IPS DF 4.7 (cell line): ENCODE measurements around the gene ZNF599.
A peak's percentile ranks its signal among the peaks of the same experiment; 100 is the strongest.
"Not testable (repeated sequence)": the region's sequence is repeated elsewhere in the genome, so short reads cannot be mapped to it uniquely, and the experiment has no call there.

Experiments used
- DNase-seq: peaks from one replicate; pipeline ENCODE4 v3.0.0-alpha.2; 2013; ENCODE audit warnings: low spot score; ENCODE audit errors: extremely low read depth

The ZNF599 gene

DNA sequence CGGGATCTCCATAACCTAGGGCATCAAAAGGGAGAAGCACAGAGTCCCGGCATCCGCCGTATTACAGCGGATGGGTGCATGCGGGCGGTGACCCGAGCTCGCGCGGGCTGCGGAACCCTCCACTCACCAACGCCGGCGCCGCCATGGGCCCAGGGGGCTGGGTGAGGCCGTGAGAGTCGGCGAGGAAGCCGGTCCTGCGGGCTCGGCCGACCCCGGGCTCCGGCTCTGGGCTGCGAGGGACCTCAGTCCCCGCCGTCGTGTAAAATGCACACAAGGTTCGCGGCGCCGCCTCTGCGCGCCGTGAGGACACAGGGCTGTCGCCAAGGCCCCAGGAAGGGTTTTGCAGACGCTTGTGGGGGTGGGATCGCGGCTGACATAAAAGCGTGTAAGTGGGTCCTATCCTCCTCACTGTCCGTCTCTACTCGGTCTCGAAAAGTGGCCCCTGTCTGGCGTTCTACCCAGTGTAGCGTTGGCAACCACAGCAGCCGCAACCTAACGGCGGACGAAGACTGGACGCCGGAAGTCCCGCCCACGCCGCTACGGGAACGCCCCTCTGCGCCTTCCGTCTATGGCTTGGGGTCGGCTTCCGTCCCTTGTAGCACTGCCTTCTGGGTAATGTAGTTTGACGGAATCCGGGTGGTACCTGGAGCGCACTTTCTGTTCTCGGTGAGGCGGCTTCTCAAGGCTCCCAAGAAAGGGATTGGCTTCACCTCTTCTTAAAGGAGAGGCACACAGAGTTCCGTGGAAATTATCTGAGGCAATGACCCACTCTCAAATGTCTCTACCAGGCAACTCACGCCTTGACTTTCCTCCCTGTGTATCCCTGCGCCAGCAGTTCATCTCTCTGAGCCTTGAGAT is at the start of gene ZNF599:
Gene ZNF599 (minus strand): TSS at position 519 of the 858 bp plus-strand sequence. CDS start 374 bp downstream, at position 145.
- peak; percentile 75 for DNase-seq

DNA sequence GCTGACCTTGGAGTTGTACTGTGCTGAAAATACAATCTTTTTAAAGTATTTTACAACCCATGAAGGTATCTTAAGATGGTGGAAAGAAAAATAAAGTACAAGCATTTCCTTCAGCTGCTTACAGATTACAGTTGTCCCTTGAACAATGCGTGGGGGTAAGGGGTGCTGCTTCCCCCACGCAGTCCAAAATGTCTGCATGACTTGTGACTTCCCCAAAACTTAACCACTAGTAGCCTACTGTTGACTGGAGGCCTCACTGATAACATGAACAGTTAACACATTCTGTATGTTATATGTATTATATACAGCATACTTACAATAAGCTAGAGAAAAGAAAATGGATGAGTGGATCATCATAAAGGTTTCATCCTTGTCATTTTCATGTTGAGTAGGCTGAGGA is 45.3 kb upstream of the ZNF599 start:
- no peak for DNase-seq

DNA sequence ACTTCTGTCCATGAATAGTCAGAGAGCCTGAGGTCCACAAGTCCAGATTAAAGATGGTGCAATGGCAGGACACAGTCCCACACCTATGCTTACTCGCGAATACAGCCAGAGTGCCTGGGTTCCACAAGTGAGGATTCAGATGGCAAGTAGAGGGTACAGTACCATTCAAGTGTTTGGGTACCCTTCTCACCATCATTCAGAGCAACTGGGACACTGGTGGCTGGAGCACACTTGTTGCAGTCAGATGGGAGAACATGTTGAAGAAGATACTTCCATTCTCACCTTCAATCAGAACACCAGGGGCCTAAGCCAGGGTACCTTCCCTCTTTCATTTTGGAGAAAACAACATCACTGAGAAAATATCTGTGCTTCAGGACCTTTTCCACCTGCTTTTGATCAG is 43.7 kb upstream of the ZNF599 start:
- DNase-seq, result no peak

DNA sequence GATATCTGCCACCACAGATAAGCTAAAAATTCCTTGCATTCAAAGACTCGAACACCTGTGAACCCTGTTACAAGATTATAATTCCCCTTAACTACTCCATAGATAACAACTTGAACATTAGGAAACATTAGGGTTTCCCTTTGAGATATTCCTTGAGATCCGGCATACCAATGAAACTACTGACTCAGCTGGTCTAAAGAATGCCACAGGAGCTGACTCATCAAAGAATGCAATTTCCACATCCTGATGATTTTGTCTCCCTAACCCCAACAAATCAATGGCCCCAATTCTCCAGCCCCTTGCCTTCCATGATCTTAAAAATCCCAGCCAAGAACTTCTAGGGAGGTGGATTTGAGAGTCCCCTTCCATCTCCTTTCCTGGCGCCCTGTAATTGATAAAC is 35.6 kb upstream of the ZNF599 start:
- no peak for DNase-seq

DNA sequence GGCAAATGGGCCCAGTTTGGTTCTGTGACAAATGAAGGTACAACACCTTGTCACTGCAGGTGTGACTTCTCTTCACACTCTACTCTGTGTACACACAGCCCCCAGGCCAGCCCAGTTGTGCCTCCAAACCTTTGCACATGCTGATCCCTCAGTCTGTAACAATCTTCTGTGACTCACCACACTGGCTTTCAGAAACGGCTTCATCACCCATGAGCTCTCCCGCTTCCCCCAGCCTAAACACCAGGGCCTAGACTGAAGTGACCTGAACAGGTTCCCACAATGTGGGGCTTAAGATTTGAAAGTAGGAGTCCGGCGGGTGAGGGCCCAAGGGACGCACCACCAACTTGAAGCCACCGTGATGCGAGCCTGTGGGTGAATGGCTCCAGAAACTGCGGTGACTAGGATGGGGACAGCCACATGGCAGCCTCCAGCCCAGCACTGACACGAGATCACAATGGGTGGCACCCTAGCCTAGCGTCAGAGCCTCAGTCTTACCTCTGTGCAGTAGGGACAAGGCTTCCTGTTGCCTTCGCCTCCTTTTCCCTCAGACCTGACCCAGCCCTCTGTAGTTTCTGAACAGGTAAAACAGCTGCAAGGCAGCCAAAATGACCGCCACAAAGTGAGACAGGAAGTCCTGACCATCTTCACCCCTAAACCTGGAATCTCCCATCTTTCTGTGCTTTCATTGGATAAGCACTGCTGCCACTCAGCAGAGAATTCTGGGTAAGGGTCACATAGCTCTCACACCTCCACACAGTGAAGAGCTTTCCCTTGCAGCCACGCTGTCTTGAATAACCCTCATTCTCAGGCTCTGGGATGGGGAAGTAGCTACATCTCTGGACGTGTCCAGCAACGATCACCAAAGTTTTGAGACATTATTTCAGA is 34.2 kb upstream of the ZNF599 start:
- DNase-seq, result no peak

DNA sequence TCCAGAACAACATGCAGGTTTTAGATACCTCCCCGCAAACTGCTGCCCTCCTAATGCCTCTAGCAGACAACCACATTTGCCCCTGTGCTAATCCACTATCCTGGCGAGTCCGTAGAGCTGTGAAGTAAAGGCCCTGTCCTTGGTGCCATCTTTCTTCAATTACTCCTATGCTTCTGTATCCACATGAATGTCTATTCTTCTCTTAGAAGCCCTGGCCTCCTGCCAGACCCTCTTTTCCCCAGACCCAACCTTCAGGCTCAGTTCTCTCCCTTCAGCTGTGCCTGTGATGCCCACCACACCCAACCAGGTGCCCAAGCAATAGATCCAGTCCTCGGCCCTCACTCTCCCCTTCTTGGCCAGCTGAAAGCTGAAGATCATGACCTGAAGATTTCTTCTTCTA is 31.1 kb upstream of the ZNF599 start:
- no peak for DNase-seq

DNA sequence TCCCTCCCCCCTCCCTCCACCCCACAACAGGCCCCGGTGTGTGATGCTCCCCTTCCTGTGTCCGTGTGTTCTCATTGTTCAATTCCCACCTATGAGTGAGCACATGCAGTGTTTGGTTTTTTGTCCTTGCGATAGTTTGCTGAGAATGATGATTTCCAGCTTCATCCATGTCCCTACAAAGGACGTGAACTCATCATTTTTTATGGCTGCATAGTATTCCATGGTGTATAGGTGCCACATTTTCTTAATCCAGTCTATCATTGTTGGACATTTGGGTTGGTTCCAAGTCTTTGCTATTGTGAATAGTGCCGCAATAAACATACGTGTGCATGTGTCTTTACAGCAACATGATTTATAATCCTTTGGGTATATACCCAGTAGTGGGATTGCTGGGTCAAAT is 23.9 kb upstream of the ZNF599 start:
- not testable (repeated sequence) for DNase-seq

DNA sequence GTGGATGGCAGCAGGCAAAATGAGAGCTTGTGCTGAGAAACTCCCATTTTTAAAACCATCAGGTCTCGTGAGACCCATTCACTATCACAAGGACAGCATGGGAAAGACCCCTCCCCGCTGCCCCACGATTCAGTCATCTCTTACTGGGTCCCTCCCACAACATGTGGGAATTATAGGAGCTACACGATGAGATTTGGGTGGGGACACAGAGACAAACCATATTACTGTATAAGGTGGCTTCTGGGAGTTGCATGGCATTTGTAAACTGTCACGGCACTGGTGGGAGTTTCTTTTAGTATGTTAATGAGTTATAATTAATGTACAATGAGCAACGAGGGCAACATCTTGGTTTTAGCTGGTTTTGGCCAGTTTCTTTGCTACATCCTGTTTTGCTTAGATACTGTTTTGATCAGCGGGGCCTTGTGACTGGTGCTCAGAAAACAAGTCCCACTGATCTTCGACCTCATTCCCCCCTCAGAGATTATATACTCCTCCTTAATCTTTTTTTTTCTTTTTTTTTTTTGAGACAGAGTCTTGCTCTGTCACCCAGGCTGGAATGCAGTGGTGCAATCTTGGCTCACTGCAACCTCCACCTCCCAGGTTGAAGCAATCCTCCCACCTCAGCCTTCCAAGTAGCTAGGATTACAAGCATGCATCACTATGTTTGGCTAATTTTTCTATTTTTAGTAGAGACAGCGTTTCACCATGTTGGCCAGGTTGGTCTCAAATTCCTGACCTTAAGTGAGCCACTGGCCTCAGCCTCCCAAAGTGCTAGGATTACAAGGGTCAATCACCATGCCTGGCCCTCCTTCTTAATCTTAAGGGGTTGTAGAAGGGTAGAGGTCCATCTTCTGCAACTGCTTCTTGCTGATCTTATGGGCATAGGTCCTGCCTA is 21.3 kb upstream of the ZNF599 start:
- no peak for DNase-seq

DNA sequence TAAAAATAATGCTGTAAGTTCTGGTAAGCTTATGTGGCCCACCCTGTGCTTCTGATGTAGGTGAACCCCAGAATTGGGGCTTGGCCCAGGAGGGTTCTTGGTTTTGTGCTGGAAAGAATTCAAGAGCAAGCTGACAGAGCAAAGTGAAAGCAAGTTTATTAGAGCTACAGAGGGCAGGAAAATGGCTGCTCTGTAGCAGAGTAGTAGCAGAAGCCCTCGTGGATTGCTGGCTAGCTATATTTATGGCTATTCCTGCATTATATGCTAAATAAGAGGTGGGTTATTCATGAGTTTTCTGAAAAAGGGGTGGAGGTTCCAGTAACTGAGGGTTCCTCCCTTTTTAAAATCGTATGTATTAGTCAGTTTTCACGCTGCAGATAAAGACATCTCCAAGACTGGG is 20.6 kb upstream of the ZNF599 start:
- DNase-seq, result no peak

DNA sequence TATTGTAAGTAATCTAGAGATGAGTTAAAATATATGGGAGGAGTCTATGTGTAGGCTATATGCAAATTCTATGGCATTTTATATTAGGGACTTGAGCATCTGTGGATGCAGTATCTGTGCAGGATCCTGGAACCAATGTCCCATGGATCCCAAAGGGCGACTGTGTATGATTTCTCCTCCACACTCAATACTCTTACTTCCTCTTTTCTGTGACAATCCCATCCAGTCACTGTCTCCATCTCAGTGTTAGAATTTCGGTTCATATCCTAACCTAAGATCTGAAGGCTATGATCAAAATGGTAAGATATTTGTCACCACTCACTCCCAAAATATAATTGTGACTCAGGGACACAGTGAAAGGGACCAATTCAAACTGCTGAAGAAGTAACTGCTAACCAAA is 15.1 kb upstream of the ZNF599 start:
- DNase-seq, result no peak

DNA sequence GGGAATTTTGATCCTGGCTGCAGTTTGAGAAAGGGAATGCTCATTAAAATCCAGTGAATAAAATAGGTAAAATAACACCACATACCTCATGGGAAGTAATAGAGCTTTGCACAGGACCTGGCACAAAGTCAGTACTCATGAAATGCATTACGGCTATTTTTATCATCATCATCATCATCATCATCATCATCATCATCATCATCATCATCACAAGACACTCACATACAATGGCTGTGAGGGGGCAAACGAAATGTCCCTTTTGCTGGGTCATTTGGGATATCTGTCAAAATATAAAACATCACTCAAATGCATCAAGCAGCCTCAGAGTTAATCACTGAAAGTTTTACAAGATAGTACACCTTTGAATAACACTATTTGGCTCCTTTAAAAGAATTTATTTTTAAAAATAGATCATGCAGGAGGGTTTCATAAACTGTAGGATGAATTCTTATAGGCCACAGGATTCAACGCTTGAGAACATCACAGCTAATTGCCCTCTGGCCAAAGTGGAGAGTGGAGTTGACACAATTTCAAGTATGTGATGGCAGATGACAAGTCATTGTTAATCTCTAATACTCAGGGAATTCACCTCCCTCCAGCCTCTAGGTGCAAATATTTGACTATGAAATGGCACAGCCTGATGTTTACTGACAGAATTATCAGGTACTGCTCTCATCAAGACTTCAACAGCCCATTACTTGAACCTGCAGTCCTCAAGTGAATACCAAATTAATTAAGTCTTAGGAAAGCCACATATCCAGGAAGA is 14.2 kb upstream of the ZNF599 start:
- no peak for DNase-seq

DNA sequence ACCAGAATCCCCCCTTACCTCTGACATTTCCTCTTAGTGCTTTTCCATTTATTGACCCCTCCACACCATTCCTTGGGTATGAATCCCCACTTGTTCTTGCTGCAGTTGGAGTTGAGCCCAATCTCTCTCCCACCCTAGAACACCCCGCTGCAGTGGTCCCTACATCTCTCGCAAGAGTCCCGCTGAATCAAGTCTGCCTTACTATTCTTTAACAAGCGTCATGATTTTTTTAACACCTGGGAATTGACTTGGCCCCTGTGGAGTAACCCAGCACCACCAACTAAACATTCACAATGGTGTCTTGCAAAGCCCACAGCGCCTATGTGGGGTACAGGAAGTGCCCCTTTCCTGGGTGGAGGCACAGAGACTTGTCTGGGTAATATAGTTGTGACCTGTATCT is 13.2 kb upstream of the ZNF599 start:
- DNase-seq, result no peak

DNA sequence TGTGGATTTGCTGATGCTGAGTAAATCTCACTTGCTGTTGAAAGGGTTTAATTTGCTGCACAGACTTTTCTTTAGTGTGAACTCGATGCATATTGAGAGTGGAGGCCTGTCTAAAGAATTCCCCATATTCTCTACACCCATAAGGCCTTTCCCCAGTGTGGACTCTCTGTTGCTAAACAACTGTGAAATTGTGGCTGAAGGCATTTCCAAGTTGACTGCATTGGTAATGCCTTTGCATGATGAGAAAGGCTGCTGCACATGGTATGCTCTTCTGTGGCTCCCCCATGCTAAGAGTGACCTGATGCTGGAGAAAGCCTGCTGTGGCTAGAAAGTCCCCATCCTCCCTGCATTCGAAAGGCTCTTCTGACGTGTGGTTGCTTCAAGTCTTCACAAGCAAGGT is 6.6 kb upstream of the ZNF599 start:
- no peak for DNase-seq

DNA sequence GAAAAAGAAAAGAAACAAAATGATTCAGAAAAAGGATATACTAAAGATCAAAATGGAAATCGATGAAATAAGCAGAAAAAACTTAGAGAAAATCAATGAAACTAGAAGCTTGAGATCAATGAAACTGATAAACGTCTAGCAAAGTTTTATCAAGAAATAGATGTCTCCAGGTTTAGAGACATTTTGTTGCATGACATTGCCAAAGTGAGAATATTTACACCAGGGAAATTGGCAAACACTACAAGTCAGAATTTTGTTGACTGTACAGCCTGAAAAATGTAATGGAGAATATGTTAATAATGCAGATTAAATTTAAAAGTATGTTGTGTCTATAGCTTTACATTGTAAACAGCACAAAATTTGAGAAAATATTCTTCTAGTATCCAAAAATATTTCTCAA is 5.3 kb upstream of the ZNF599 start:
- DNase-seq, result no peak

DNA sequence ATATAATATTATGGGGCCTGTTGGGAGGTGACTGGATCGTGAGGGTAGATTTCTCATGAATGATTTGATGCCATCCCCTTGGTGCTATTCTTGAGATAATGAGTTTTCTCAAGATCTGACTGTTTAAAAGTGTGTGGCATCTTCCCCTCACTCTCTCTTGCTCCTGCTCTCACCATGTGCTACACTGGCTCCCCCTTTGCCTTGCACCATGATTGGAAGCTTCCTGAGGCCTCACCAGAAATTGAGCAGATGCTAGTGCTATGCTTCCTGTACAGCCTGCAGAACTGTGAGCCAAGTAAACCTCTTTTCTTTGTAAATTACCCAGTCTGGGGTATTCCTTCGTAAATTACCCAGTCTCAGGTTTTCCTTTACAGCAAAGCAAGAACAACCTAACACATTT is 1.8 kb upstream of the ZNF599 start:
- DNase-seq, result no peak

DNA sequence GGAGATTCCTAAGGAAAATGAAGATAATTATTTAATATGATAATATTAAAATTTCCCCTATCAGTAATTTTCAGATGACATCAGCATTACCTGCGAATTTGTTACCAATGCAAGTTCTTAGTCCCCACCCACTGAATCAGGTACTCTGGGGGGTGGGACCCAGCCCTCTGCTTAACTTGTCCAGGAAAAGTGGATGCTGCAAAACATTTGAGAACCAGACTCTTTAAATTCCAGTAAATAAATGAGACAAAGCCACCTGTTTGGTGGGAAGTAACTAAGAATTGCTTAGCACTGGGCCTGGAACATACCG is 495 bp upstream of the ZNF599 start:
- no peak for DNase-seq

DNA sequence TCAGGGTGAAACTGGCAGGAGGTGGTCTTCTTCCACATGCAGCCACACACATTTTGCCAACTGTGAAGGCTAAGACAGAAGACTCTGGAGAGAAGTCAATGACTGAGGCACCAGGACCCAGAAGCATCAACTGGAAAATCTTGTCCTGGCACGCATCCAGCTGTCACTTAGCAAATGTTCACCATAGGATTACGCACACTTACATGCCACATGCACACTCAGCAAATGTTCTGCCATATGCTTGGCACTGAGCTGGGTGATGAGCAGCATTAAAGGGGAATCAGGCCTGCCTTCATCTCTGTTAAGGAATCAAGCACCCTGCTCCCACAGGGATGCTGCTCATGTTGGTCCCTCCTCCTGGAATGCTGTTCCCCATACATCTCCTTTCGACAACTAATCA is 5.1 kb downstream of the ZNF599 start:
- DNase-seq, result no peak

DNA sequence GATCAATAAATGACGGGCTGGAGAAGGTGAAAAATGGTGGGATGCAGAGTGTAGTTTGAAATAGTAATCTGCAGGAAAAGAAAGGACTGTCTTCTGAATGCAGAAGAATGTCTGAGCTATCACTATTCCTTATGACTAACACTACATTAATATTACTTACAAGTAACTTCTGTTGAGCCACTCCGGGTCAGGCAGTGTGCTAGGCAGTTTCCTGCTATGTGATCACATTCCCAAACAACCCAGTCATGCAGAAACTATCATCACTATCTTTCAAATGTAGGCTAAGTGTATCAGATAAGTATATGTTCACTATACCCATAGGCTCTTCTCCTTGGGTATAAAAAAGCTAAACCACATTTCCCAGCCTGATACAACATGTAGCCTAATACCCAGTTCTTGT is 6.6 kb downstream of the ZNF599 start:
- DNase-seq, result no peak

DNA sequence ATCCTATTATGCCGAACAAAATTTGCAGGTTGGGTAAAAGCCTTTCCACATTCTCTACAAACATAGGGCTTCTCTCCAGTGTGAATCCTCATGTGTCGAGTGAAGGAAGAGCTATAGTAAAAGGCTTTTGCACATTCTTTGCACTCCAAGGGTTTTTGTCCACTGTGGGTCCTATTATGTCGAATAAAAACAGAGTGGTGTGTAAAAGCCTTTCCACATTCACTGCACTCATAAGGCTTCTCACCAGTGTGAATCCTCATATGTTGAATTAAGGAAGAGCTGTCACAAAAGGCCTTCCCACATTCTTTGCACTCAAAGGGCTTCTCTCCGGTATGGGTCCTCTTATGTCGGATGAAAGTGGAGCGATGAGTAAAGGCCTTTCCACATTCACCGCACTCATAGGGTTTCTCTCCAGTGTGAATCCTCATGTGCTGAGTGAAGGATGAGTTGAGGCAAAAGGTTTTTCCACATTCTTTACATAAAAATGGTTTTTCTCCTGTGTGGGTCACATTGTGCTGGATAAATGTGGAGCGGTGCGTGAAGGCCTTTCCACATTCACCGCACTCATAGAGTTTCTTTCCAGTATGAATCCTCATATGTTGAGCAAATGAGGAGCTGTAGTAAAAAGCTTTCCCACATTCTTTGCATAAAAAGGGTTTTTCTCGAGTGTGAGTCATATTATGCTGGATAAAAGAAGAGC is 13.6 kb downstream of the ZNF599 start:
- no peak for DNase-seq

DNA sequence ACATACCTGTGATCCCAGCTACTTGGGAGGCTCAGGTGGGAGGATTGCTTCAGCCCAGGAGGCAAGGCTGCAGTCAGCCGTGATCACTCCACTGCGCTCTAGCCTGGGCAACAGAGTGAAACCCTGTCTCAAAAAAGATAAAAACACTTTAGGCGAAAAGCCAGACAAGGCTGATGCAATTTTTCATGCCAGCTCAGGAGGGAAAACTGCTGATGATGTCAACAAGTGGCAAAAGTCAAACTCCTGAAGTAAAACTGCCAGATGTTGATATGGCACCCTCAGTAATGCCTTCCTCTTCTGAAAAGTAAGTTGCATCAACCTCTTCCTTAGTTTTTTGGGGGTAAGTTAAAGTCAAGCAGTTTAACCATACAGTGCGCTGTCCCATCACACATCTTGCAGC is 15.6 kb downstream of the ZNF599 start:
- DNase-seq, result no peak
